ENCODE data around the gene SEMA4D.

Gene SEMA4D

DNA sequence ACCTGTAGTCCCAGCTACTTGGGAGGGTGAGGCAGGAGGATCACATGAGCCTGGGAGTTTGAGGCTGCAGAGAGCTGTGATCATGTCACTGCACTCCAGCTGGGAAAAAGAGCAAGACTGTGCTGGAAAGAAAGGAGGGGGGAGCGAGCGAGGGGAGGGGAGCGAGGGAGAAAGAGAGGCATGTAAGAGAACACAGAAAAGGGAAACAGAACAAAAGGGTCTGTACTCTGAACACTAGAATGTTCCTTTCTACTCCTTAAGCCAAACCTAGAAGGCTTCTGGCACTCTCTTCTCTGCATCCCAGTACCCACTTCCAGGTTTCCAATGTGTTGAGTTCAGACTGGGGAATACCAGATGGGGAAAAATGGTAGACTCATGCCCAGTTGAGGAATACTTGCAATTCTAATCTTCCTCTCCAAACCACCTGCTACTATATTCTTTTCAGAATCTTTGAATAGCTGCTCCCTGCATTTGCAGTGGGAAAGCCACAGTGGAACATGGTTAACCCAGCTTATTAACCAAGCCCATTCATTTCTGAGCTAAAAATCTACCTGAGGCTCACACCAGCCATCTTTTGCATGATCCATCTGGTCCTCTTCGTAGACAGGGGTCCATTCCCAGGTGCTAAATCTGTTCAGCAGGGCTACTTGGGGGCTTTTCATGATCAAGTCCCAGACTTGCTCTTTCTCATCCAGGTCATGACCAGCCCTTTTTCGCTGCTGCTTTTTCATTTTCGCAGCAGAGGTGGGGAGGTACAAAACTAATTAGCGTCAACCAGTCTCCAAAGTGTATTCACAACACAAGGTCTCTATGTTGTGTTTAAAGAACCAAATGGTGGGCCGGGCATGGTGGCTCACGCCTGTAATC lies 34.9 kb downstream of the SEMA4D start:
- H3K27me3 ChIP-seq (ENCODE audit: insufficient read depth, poor library complexity, severe bottlenecking): no peaks in the 10 kb centered on the region
- TF ChIP-seq GABPA (IDR thresholded peaks at IDR 0.05; ENCODE audit: low read depth): no peak
- no peak for TF ChIP-seq REST (IDR thresholded peaks at IDR 0.05; ENCODE audit: insufficient replicate concordance, low read depth)
- TF ChIP-seq POLR2AphosphoS5 (IDR thresholded peaks at IDR 0.05; ENCODE audit: low read depth): no peak
- TF ChIP-seq, protein P1, sequence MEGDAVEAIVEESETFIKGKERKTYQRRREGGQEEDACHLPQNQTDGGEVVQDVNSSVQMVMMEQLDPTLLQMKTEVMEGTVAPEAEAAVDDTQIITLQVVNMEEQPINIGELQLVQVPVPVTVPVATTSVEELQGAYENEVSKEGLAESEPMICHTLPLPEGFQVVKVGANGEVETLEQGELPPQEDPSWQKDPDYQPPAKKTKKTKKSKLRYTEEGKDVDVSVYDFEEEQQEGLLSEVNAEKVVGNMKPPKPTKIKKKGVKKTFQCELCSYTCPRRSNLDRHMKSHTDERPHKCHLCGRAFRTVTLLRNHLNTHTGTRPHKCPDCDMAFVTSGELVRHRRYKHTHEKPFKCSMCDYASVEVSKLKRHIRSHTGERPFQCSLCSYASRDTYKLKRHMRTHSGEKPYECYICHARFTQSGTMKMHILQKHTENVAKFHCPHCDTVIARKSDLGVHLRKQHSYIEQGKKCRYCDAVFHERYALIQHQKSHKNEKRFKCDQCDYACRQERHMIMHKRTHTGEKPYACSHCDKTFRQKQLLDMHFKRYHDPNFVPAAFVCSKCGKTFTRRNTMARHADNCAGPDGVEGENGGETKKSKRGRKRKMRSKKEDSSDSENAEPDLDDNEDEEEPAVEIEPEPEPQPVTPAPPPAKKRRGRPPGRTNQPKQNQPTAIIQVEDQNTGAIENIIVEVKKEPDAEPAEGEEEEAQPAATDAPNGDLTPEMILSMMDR (IDR thresholded peaks at IDR 0.05; ENCODE audit: insufficient read depth, low read length): no peak
- no peak for TF ChIP-seq SPI1 (IDR thresholded peaks at IDR 0.05; ENCODE audit: borderline replicate concordance, low read depth)
- peak overlapping the region; percentile 41 for H3K27ac ChIP-seq (replicated peaks)
- H3K4me3 ChIP-seq (replicated peaks; ENCODE audit: insufficient read depth, low read length): no peak overlapping the region
- DNase-seq (ENCODE audit: low read depth in 1 of 2, low spot score in 1 of 2): no peak

DNA sequence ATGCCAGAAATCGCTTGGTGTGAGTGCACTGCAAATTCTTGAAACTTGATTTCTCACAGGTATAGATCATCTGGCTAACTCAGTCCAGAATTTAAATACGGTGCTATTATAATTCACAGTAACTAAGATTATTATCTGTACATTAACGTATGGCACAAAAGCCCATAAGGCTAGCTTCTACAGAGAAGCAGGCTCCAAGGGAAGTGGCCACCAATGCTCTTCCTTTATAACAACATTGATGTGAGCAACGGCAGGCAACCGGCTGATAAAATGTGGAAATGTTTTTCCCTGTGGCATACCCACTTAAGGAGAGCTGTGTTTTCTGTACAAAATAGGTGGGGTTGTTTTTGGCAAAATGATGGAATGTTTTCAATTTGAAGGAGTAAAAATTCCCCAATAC lies 35.7 kb downstream of the SEMA4D start:
- no peaks in the 10 kb centered on the region for H3K27me3 ChIP-seq (ENCODE audit: insufficient read depth, poor library complexity, severe bottlenecking)

More for the DNA sequence above, 35.7 kb downstream of the SEMA4D start:
- Histone ChIP-seq H3K27ac (replicated peaks) (no peak overlapping the region), H3K4me3 (replicated peaks; ENCODE audit: insufficient read depth, low read length) (no peak overlapping the region)
- no peak for DNase-seq (ENCODE audit: low read depth in 1 of 2, low spot score in 1 of 2)
- TF ChIP-seq, protein P1 (IDR thresholded peaks at IDR 0.05; ENCODE audit: insufficient read depth, low read length): no peak
- TF ChIP-seq GABPA (IDR thresholded peaks at IDR 0.05; ENCODE audit: low read depth) (no peak), POLR2AphosphoS5 (IDR thresholded peaks at IDR 0.05; ENCODE audit: low read depth) (no peak), SPI1 (IDR thresholded peaks at IDR 0.05; ENCODE audit: borderline replicate concordance, low read depth) (no peak), REST (IDR thresholded peaks at IDR 0.05; ENCODE audit: insufficient replicate concordance, low read depth) (no peak)

Data from HL-60 (cell line).